ENCODE results near the gene USP43. TPM values are rescaled to one million over a fixed set of nuclear protein-coding genes. Genes with fewer than 3 reads are reported as not detected.

USP43 gene
- polyA plus RNA-seq, 1 donor from 2014 or later = 0.53 TPM

DNA sequence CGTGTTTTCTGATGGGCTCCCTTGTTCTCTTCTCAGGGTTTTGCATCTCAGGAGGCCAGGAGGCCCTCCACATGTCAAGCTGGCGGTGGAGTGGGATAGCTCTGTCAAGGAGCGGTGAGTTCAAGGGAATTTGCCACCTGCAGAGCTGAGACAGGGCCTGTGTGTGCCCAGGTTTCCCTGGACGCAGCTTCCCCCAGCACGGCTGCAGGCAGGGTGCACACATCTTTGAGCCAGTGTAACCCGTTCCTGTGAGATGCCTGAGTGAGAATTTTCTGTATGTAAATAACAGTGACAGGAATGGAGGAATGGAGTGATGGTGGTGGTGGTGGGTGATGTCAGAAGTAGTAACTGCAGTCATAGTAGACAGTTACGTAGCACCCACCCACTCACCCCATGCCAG lies 54.8 kb downstream of the USP43 start:
- Histone ChIP-seq H3K4me2 (ENCODE audit: low read length) (no peak overlapping the region), H3F3A (ENCODE audit: insufficient read depth, low read length, poor library complexity, severe bottlenecking) (no peaks in the 10 kb centered on the region), H3K9me2 (ENCODE audit: insufficient read depth, low read length) (no peaks in the 10 kb centered on the region), H4K20me1 (ENCODE audit: insufficient read depth) (no peaks in the 10 kb centered on the region), H3K9me3 (ENCODE audit: low read length) (no peaks in the 10 kb centered on the region), H3K79me2 (replicated peaks; ENCODE audit: insufficient read depth, low read length) (no peaks in the 10 kb centered on the region), H3K27ac (ENCODE audit: low read length) (no peak overlapping the region), H3K36me3 (ENCODE audit: insufficient read depth, low read length) (no peaks in the 10 kb centered on the region), H3K9ac (ENCODE audit: low read length) (no peak overlapping the region), H3K4me3 (ENCODE audit: low read length) (no peak overlapping the region), H3K27me3 (ENCODE audit: insufficient read depth, low read depth, low read length) (no peaks in the 10 kb centered on the region), H2AFZ (ENCODE audit: low read depth, low read length) (no peak overlapping the region)
- TF ChIP-seq EZH2 (IDR thresholded peaks at IDR 0.05; ENCODE audit: borderline replicate concordance, insufficient read depth, low read length, poor library complexity, severe bottlenecking) = no peak
- TF ChIP-seq POLR2AphosphoS5 (IDR thresholded peaks at IDR 0.05) = no peak
- TF ChIP-seq, protein P1, sequence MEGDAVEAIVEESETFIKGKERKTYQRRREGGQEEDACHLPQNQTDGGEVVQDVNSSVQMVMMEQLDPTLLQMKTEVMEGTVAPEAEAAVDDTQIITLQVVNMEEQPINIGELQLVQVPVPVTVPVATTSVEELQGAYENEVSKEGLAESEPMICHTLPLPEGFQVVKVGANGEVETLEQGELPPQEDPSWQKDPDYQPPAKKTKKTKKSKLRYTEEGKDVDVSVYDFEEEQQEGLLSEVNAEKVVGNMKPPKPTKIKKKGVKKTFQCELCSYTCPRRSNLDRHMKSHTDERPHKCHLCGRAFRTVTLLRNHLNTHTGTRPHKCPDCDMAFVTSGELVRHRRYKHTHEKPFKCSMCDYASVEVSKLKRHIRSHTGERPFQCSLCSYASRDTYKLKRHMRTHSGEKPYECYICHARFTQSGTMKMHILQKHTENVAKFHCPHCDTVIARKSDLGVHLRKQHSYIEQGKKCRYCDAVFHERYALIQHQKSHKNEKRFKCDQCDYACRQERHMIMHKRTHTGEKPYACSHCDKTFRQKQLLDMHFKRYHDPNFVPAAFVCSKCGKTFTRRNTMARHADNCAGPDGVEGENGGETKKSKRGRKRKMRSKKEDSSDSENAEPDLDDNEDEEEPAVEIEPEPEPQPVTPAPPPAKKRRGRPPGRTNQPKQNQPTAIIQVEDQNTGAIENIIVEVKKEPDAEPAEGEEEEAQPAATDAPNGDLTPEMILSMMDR (IDR thresholded peaks at IDR 0.05; ENCODE audit: poor library complexity, severe bottlenecking) = no peak
- no peak for TF ChIP-seq SMC3 (conservative IDR thresholded peaks at IDR 0.05; ENCODE audit: poor library complexity)
- TF ChIP-seq TAF1 (IDR thresholded peaks at IDR 0.05; ENCODE audit: low read depth) = no peak
- no peak for TF ChIP-seq EP300 (conservative IDR thresholded peaks at IDR 0.05; ENCODE audit: poor library complexity, severe bottlenecking)
- no peak for TF ChIP-seq MXI1 (conservative IDR thresholded peaks at IDR 0.05; ENCODE audit: poor library complexity, severe bottlenecking)
- TF ChIP-seq RAD21 (conservative IDR thresholded peaks at IDR 0.05) = no peak
- TF ChIP-seq, protein P2, sequence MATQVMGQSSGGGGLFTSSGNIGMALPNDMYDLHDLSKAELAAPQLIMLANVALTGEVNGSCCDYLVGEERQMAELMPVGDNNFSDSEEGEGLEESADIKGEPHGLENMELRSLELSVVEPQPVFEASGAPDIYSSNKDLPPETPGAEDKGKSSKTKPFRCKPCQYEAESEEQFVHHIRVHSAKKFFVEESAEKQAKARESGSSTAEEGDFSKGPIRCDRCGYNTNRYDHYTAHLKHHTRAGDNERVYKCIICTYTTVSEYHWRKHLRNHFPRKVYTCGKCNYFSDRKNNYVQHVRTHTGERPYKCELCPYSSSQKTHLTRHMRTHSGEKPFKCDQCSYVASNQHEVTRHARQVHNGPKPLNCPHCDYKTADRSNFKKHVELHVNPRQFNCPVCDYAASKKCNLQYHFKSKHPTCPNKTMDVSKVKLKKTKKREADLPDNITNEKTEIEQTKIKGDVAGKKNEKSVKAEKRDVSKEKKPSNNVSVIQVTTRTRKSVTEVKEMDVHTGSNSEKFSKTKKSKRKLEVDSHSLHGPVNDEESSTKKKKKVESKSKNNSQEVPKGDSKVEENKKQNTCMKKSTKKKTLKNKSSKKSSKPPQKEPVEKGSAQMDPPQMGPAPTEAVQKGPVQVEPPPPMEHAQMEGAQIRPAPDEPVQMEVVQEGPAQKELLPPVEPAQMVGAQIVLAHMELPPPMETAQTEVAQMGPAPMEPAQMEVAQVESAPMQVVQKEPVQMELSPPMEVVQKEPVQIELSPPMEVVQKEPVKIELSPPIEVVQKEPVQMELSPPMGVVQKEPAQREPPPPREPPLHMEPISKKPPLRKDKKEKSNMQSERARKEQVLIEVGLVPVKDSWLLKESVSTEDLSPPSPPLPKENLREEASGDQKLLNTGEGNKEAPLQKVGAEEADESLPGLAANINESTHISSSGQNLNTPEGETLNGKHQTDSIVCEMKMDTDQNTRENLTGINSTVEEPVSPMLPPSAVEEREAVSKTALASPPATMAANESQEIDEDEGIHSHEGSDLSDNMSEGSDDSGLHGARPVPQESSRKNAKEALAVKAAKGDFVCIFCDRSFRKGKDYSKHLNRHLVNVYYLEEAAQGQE (IDR thresholded peaks at IDR 0.05; ENCODE audit: borderline replicate concordance) = no peak

DNA sequence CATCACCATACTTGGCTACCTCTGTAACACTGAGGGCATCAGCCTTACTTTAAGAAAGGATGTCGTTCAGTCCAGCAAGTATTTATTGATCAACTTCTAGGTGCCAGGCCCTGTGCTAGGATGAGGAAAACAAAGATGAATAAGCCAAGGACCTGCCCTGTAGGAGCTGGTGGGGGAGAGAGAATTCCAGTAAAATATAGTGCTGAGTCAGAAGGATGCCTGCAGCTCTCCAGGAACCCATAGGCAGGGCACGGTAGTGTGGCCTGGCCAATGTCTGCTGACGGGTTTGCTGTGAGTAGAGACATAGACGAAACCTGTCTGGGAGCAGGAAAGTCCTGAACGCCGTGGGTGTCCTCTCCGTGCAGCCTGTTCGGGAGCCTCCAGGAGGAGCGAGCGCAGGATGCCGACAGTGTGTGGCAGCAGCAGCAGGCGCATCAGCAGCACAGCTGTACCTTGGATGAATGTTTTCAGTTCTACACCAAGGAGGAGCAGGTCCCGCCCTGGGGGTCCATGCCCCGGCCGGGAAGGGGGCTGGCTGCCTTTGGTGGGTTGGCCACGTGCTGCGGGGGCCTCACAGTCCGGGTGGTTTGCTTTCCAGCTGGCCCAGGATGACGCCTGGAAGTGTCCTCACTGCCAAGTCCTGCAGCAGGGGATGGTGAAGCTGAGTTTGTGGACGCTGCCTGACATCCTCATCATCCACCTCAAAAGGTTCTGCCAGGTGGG lies 55.6 kb downstream of the USP43 start:
- Histone ChIP-seq H4K20me1 (ENCODE audit: insufficient read depth) (no peaks in the 10 kb centered on the region), H3K9ac (ENCODE audit: low read length) (no peak overlapping the region), H3K27ac (ENCODE audit: low read length) (no peak overlapping the region), H3K9me3 (ENCODE audit: low read length) (no peaks in the 10 kb centered on the region), H3F3A (ENCODE audit: insufficient read depth, low read length, poor library complexity, severe bottlenecking) (no peaks in the 10 kb centered on the region), H3K4me2 (ENCODE audit: low read length) (no peak overlapping the region), H3K4me3 (ENCODE audit: low read length) (no peak overlapping the region), H3K79me2 (replicated peaks; ENCODE audit: insufficient read depth, low read length) (no peaks in the 10 kb centered on the region), H3K9me2 (ENCODE audit: insufficient read depth, low read length) (no peaks in the 10 kb centered on the region), H2AFZ (ENCODE audit: low read depth, low read length) (no peak overlapping the region), H3K36me3 (ENCODE audit: insufficient read depth, low read length) (no peaks in the 10 kb centered on the region), H3K27me3 (ENCODE audit: insufficient read depth, low read depth, low read length) (no peaks in the 10 kb centered on the region)
- TF ChIP-seq TAF1 (IDR thresholded peaks at IDR 0.05; ENCODE audit: low read depth) = no peak
- no peak for TF ChIP-seq EZH2 (IDR thresholded peaks at IDR 0.05; ENCODE audit: borderline replicate concordance, insufficient read depth, low read length, poor library complexity, severe bottlenecking)
- TF ChIP-seq, protein P1 (IDR thresholded peaks at IDR 0.05; ENCODE audit: poor library complexity, severe bottlenecking) = no peak
- TF ChIP-seq EP300 (conservative IDR thresholded peaks at IDR 0.05; ENCODE audit: poor library complexity, severe bottlenecking) = no peak
- no peak for TF ChIP-seq RAD21 (conservative IDR thresholded peaks at IDR 0.05)
- no peak for TF ChIP-seq MXI1 (conservative IDR thresholded peaks at IDR 0.05; ENCODE audit: poor library complexity, severe bottlenecking)
- no peak for TF ChIP-seq SMC3 (conservative IDR thresholded peaks at IDR 0.05; ENCODE audit: poor library complexity)
- TF ChIP-seq POLR2AphosphoS5 (IDR thresholded peaks at IDR 0.05) = no peak
- TF ChIP-seq, protein P2 (IDR thresholded peaks at IDR 0.05; ENCODE audit: borderline replicate concordance) = no peak
